ENCODE measurements around the gene ANTXRL.

GRCh38 chr10:46245381-46245900 lies 41.4 kb upstream of the ANTXRL start:
- TF ChIP-seq CTCF (IDR thresholded peaks at IDR 0.05 in 4 of 5, conservative IDR thresholded peaks at IDR 0.05 in 1 of 5) (no peak), POLR2A (IDR thresholded peaks at IDR 0.05) (no peak)
